ENCODE data around the gene MKX.

Gene MKX

DNA sequence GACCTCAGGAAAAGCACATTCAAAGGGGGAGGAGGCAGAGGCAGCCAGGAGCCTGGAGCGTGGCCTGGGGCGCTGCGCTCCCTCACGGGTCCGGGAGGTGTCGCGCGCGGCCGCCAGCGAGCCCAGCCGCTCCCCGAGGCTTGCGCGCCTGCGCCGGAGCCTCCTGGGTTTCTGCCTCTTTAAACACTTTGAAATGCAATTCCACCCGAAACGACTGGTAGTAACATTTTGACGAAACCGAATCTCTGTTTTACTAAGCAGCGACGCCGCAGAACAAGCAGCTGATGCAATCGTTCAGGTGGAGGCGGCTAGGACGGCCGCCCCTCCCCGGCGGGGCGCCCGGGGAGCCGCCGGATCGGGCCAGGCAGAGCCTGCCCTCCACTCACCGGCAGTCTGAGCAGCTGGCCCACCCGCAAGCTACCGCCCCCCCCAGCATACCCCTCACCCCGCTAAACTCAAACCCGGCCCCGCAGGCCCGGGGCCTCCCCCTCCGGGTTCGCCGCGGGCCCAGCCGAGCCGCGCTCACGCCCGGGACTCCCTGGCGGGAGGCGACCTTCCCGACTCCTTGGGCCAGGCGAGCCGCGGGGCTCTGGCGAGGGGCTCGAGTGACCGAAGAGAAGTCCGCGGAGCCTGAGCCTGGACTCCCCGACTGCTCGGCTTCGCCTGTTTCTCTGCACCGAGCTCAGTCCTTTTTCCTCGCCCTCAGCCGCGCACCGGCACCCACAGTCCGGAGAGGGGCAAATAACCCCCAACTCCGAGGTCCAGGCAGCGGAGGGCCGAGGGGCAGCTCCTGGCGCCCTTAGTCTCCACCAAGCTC lies 3.2 kb downstream of the MKX start:
- DNase-seq, result peak; percentile 91

DNA sequence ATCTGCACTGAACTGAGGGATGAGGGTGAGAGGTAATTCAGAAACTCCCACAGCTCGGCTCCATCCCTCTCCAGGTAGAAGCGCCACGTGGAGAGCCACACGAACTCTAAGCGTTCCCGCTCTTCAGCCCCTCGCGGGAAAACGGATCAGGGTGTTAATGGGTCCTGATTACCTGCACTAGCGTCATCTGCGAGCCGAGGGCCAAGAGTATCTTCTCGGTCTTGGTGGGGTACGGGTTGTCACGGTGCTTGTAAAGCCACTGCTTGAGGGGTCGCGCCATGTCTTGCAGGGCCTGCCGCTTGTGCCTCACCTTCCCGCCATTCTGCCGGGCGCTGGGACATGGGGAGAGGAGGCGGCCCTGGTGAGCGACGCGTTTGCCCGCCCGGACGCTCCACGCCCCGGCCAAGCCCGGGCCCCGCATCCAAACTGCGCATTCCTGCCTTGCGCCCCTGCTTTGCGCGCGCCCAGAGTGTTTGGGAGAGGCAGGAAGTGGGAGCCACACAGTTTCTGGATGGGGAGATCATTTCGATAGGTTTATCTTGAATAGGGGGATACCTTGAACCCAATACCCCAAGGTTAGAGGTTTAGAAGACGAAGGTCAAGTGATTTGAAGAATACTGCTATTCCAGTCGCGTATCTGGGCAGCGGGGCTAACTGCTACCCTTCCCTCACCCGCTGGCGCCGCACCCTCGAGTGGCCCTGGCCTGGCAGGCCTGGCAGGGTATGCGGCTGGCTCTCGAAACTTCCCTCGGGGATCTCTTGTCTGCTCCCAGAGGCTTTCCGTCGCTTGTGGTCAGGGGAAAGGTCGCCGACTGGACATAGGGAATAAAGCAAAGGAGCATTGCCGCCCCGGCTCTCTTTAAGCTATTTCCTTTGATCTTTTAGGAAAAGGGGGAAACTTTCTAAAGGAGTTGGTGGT lies 4.2 kb downstream of the MKX start:
- peak; percentile 19 for DNase-seq

- DNase-seq, result no peak
Measured at GRCh38 chr10:27736396-27736795, 9.2 kb downstream of the MKX start.

- no peak for DNase-seq
Measured at GRCh38 chr10:27730041-27730440, 15.6 kb downstream of the MKX start.

DNA sequence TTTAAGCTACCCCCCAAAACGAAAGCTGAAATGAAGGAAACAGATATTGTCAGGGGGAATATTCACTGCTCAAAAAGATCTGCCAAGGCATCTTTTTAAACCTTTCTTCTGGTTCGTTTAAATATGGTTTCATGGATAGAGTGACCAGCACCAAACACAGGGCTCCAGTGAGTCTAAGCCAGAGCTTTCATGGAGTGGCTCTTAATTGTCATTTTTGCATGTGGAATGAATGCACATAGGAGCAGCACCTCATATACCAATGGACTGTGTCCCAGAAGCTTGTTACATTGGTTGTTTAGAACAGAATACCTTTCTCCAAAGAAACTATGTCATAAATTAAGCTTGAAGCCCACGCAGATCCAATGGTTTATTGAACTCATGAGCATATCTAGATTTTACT lies 17.3 kb downstream of the MKX start:
- DNase-seq, result no peak

DNA sequence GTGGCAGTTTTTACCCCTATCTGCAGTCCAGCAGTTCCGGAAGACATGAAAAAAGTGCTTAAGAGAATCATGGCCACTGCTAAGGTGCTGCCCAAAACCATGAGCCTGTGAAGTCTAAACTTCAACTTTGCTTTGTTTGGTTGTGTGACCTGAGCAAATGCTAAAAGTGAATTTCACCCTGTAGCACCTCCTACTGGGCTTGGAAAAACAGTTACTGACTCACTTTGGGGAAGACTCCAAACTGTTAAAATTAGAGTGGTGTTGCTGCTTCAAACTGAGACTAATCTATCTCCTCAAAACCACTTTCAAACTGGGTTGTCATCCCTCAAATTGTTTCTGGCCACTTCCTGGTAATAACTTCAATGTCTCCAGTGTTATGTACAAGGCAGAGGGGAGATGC lies 21.3 kb downstream of the MKX start:
- DNase-seq, result no peak

DNA sequence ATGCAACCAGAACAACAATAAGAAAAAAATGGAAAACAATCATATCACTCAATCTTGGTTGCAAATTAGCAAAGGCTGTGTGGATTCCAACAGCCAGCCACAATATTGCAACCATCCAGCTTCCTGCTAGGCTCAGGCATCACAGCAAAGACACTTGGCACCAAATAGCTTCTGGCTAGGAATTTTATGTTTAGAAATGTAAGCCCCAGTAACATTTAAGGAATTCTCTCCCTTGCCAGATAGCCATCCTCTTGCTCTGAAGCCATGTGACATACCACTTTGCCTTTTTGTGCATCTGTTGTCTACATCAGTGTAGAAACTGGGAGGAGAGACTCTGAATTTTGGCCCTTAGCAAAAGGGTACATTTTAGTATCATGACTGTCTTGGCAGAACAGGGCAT lies 22.2 kb downstream of the MKX start:
- no peak for DNase-seq

DNA sequence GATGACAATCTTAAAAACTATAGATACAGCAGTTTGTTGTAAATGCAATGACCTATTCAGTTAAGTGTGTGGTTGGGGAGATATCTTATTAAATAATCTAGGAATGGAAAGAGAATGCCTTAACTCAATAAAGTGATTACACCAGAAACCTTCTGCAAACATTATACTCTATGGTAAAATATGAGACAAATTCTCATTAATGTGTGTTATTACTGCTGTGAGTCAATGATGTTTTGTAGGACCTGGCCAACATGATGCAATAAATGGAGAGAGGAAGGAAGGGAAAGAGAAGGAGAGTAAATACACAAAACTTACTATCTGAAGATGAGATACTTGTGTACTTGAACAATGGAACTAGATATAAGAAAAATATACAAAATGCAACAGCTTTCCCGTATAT lies 25.1 kb downstream of the MKX start:
- no peak for DNase-seq

DNA sequence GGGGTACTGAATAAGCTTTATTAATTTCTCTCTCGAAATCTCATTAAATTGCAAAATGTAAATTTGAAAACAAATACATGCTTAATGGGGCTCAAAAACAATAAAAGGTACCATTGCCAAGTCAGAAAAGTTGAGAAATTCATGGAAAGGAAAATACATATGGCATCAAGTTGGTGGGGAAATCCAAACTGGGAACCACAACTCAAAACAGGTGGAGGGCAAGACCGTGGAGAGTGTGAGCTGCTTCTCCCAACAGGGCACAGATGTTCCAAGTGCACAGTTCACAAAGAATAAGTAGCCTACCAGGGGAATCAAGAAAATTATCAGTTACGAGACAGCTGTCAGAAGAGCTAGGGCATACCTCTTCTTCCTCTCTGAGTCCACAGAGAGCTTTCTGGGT lies 26.6 kb downstream of the MKX start:
- DNase-seq, result no peak

DNA sequence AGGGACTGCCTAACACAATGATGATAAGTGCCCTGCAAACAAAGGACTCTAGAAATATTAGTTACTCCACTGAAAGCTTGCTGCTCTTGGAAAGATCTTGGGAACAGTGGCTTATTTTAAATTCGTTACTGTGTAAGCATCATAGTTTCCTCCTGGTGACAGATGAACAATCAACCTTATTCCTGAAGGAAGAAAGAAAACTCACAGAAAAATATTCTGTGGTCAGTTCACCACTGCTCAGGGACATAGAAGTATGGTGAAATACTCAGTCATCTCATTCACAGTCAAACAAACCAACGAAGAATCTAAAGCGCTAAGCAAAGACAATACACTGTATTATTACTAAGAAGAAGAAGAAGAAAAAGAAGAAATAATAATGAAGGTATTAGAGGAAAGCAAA lies 27.8 kb downstream of the MKX start:
- no peak for DNase-seq

- no peak for DNase-seq
Measured at GRCh38 chr10:27717224-27717623, 28.4 kb downstream of the MKX start.

DNA sequence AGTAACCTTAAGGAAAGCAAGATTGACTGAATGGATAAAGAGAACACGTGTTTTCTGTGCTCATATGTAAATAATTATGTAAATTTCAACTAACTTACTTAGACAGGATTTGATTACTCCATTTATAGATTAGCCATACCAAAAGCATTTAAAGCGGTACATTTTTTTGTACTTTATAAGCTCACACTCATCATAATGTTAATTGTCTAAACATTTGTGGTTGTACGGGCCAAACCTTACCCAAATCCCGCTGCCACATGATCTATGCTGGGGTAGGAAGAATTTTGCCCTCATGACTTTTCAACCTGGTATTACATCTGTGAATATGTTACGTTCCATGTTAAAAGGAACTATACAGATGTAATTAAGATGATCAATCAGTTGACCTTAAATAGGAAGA lies 29.1 kb downstream of the MKX start:
- DNase-seq, result no peak

GRCh38 chr10:27715505-27715904 lies 30.1 kb downstream of the MKX start:
- no peak for DNase-seq

- no peak for DNase-seq
Measured at GRCh38 chr10:27714349-27714748, 31.3 kb downstream of the MKX start.

DNA sequence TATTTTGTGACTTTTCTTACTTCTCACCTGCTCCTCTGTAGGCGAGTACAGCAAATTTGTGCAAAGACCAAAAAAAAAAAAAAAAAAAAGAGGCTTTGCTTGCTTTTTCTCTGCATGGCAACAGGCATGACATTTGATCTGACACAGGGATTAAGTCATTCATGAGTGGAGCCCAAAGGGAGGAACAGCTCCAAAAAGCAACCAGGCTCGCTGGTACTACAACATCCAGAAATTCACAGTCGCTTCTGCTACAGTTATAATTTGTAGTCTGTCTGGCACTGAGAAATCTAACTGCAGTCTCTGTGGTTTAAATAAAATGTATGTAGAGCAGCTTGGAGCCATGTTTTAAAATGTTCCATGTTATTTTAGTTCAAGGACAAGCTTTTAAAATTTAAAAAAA lies 31.7 kb downstream of the MKX start:
- DNase-seq, result no peak

GRCh38 chr10:27710014-27710413 lies 35.6 kb downstream of the MKX start:
- DNase-seq, result no peak

- DNase-seq, result no peak
Measured at GRCh38 chr10:27709304-27709703, 36.3 kb downstream of the MKX start.

DNA sequence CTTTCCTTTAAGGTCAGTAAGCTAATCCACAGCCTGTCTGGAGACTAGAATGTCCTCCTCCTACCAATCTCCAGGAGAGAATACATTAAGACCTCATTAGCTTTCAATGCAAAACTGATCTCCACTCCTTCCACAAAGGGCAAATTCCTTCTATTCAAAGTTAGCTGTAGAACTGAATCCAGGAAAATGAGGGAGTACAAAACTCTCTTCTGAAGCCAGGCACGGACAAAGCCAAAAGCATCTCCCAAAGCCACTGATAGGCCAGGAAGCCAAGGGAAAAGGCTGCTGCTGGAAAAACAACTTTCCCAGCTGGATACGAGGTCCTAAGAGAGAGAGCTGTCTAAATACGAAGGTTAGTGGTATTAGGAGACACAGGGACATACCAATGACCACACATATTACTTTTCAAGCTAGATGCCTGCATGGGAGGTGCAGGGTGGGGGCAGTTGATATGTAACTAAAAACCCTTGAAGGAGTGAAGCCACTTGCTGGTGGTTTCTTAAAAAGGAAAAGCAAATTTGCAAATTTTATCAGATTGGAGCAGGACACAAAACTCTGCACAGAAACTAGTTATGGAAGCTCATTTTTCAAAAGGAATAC lies 43.6 kb downstream of the MKX start:
- DNase-seq, result no peak

DNA sequence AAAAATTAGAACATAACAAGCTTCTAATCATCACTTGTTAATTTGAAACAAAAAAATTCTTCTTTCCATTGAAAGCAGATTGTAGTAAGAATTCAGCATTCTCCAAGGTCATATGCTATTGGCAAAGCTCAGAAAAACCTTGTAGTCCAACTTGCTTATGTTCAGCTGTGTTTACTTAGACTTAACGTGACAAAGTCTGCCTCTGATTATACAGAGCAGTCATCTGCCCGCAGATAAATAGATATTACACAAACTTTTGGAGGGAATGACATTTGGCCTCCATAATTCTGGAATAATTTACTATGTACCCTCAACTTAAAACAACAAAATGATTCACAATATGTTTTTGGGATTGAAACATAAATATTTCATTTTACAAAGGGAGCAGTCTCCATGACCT lies 45.8 kb downstream of the MKX start:
- DNase-seq, result no peak

GRCh38 chr10:27698961-27699360 lies 46.7 kb downstream of the MKX start:
- DNase-seq, result no peak

DNA sequence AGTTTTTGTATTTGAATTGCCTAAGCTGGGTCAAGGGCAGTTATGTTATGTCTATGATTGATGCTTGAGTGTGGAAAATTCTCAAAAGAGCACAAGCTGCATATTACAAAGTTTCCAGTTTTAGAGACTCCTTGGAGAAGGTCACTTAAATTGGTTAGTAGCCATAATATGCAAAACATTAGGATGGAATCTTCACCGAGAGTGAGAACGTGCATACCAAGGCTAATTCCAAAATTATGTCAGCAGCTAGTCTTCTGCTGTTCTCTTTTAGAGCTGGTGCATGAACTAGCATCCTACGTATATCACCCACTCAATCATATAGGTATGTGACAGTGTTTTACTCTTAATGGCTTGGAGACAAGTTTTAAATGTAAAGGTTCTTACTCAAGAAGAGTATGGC lies 49.2 kb downstream of the MKX start:
- no peak for DNase-seq

GRCh38 chr10:27695706-27696105 lies 49.9 kb downstream of the MKX start:
- DNase-seq, result no peak

- no peak for DNase-seq
Measured at GRCh38 chr10:27695088-27695487, 50.5 kb downstream of the MKX start.

DNA sequence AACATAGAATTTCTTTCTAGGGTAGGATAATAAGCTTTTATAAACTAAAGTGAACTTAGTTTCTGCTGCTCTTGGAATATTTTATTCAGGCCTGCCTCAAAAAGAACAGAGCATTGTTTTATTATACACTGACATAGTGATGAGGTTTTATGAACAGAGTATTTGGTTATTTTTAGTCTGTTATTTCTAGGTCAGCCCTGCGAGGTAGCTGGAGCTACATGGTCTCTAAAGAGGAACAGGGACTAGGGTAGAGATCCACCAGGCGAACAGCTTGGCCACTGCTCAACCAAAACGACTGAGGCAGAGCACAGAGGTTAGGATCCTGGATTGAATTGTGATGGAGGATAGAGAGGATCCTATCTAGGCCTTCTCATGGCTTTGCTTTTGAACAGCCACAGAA lies 53.0 kb downstream of the MKX start:
- no peak for DNase-seq
